HG02678 (cell line): Measurements from ENCODE around the gene MRPL18.
"Not testable (repeated sequence)": the region's sequence is repeated elsewhere in the genome, so short reads cannot be mapped to it uniquely, and the experiment has no call there.

Experiments used
- ATAC-seq: cut with Tn5 transposase; IDR thresholded peaks from one replicate; pipeline ENCODE4 v1.9.1; 2021; ENCODE audit warnings: mild to moderate bottlenecking, moderate library complexity; ENCODE audit not compliant: unreplicated experiment

MRPL18 gene

GRCh38 chr6:159815410-159815809, 25.1 kb downstream of the MRPL18 start:
- ATAC-seq = no peak

DNA sequence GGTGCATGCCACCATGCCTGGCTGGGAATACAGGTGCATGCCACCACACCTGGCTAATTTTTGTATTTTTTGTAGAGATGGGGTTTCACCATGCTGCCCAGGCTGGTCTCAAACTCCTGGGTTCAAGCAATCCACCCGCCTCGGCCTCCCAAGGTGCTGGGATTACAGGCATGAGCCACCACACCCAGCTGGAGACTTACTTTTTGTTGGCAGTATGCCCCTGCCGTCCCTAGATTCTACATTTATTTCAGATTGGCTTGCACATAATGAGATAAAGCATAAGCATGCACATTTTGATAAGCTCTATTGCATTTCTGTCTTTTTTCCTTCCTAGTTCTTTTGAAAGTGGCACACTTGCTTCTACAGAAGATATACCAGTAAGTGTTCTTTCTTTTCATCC, 26.5 kb downstream of the MRPL18 start:
- ATAC-seq = not testable (repeated sequence)

- no peak for ATAC-seq
Observed at GRCh38 chr6:159817951-159818739, 27.9 kb downstream of the MRPL18 start.

GRCh38 chr6:159819098-159819497, 28.8 kb downstream of the MRPL18 start:
- ATAC-seq = no peak

- ATAC-seq = peak; percentile 56
Observed at GRCh38 chr6:159819932-159820640, 29.8 kb downstream of the MRPL18 start.

DNA sequence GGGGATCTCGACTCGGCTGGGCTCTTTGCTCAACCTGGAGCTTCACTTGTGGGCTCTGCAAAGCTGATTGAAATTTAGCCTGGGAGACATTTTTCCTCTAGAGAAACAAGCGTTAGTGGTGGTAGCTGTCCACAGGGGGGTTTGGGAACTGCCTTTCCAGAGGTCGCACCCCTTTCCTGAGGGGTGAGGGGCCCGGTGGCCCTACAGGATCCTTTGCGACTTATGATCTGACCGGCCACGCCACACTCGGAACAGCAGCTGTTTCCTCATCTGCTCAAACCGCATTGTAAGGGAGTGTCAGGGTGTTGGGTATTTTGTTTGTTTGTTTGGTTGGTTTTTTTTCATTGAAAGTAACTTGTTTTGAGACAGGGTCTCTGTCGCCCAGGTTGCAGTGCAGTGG, 30.9 kb downstream of the MRPL18 start:
- ATAC-seq = no peak

GRCh38 chr6:159821726-159822125, 31.5 kb downstream of the MRPL18 start:
- no peak for ATAC-seq

GRCh38 chr6:159823953-159824352, 33.7 kb downstream of the MRPL18 start:
- ATAC-seq = no peak

DNA sequence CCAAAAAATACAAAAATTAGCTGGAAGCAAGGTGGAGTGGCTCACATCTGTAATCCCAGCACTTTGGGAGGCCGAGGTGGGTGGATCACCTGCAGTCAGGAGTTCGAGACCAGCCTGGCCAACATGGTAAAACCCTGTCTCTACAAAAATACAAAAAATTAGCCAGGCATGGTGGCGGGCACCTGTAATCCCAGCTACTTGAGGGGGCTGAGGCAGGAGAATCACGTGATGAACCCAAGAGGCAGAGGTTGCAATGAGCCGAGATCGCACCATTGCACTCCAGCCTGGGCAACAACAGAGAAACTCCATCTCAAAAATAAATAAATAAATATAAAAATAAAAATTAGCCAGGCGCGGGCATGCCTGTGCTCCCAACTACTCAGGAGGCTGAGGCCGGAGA, 34.4 kb downstream of the MRPL18 start:
- ATAC-seq = not testable (repeated sequence)

- ATAC-seq = no peak
Observed at GRCh38 chr6:159826004-159826403, 35.7 kb downstream of the MRPL18 start.

DNA sequence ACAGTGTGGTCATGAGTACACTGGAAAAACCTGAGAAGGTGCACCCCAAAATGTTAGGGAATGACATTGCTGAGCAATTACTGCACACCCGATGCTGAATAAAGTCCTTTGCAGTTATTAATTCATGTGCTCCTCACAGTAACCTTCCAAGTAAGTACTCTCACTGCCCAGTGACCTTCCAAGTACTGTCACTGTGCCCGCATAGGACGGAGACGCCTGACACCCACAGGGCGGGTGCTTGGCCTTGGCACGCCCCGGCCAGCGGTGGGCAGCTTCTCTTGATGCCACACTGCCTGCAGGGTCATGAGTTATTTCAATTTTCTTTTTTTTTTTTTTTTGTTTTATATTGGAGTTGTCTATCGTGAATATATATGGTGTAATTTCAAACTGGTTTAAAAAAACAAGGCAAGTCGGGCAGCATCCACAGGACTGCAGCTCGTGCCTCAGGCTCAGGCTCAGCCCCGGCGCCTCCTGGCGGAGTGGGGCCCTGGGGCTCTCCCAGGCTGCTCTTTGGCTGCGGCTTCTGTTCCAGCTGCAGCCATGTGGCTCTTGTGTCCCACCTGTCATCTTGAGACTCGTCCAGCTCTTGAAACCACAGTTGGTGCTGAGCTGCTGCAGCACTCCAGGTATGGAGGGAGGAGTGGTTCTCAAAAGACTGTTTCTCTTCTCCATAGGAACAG, 36.8 kb downstream of the MRPL18 start:
- no peak for ATAC-seq

- no peak for ATAC-seq
Observed at GRCh38 chr6:159828074-159828473, 37.8 kb downstream of the MRPL18 start.

- ATAC-seq = no peak
Observed at GRCh38 chr6:159829526-159829925, 39.3 kb downstream of the MRPL18 start.

- no peak for ATAC-seq
Observed at GRCh38 chr6:159830501-159831372, 40.5 kb downstream of the MRPL18 start.

GRCh38 chr6:159831373-159831679, 41.1 kb downstream of the MRPL18 start:
- ATAC-seq = no peak

DNA sequence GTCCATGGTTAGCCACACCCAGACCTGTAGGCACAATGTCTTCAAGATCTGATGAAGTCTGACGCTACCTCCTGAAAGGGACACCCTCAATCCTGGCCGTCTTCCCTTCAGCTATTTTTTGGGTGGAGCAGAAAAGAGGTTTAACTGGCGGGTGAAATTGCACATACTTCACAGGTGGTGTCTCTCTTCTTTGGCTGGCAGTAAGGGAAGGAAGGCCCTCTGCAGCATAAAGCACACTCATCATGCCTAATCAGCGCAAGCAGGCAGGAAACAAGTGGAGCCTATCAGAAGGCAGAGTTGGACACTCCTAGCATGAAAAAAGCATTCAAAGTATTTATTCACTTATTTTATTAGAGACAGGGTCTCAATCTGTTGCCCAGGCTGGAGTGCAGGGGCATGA, 42.7 kb downstream of the MRPL18 start:
- no peak for ATAC-seq

- no peak for ATAC-seq
Observed at GRCh38 chr6:159833556-159833955, 43.3 kb downstream of the MRPL18 start.

- no peak for ATAC-seq
Observed at GRCh38 chr6:159833997-159834603, 43.8 kb downstream of the MRPL18 start.

DNA sequence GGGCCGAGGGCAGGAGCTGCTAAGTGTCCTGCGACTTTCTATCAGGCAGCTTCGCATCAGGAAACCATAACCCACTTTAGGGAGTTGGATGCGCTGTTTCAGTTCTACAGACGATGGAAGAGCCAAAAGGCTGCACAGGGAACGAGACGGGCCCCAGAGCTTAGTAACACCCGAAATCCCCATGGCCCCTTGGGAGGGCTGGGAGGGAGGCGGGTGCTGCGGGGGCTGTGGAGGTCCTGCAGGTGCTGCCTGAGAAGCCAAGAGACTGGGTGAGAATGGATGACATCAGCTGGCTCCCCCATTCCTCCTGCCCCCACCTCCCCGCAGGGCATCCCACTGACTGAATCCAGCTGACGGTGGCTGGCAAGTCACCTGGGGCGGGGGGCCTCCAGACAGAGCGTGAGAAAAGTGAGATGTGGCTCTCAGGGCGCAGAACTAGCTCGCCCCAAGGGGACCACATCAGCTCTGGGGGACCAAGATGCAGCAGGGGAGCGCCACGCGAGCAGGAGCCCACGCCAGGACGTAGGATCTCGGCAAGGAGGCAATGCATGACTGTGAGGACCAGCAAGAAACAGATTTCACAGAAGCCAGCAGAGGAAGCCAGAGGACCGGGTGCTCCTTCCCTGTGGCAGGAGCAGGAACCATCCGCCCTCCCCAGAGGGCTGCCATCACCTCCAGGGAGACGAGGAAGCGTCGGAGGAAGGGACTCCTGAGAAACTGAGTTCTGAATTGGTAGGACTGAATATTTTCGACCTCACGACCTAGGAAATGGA, 46.6 kb downstream of the MRPL18 start:
- no peak for ATAC-seq

DNA sequence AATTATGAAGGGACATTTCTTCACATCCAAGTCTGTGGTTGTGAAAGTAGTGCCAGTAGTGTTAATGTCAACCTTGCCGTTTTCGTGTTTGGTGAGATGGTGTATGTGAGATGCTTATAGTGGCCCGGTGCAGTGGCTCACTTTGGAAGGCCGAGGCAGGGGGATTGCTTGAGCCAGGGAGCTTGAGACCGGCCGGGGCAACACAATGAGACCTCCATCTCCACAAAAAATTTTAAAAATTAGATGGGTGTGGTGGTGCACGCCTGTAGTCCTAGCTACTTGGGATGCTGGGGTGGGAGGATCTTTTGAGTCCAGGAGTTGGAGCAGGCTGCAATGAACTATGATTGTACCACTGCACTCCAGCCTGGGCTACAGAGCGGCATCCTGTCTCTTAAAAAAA, 47.2 kb downstream of the MRPL18 start:
- no peak for ATAC-seq
